ENCODE measurements around the gene XPC. TPM values are rescaled to one million over a fixed set of nuclear protein-coding genes. Genes with fewer than 3 reads are reported as not detected.

Gene XPC
- total and polyA plus RNA-seq, 4 donors, result 12.7 to 26.7 (median 14.2) TPM

DNA sequence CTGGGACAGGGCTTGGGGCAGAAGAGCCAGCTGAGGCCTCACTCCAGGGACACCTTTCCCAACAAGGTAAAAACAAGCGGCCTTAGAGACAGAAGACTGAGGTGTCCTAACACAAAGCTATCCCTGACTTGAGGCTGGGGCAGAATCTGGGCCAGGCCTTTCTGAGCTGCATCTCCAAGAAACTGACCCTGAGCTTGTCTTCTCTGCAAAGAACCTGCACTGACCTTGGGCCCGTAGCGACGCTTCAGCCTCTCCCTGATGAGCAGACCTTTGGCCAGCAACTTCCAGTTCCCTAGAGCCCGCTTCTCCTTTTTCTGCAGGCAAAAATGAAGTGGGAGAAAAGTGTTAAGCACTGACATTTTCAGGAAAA lies 31.4 kb downstream of the XPC start (continued):
- TF ChIP-seq, protein P1, sequence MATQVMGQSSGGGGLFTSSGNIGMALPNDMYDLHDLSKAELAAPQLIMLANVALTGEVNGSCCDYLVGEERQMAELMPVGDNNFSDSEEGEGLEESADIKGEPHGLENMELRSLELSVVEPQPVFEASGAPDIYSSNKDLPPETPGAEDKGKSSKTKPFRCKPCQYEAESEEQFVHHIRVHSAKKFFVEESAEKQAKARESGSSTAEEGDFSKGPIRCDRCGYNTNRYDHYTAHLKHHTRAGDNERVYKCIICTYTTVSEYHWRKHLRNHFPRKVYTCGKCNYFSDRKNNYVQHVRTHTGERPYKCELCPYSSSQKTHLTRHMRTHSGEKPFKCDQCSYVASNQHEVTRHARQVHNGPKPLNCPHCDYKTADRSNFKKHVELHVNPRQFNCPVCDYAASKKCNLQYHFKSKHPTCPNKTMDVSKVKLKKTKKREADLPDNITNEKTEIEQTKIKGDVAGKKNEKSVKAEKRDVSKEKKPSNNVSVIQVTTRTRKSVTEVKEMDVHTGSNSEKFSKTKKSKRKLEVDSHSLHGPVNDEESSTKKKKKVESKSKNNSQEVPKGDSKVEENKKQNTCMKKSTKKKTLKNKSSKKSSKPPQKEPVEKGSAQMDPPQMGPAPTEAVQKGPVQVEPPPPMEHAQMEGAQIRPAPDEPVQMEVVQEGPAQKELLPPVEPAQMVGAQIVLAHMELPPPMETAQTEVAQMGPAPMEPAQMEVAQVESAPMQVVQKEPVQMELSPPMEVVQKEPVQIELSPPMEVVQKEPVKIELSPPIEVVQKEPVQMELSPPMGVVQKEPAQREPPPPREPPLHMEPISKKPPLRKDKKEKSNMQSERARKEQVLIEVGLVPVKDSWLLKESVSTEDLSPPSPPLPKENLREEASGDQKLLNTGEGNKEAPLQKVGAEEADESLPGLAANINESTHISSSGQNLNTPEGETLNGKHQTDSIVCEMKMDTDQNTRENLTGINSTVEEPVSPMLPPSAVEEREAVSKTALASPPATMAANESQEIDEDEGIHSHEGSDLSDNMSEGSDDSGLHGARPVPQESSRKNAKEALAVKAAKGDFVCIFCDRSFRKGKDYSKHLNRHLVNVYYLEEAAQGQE (IDR thresholded peaks at IDR 0.05), result no peak
- no peak for TF ChIP-seq ATF3 (IDR thresholded peaks at IDR 0.05)

GRCh38 chr3:14146381-14147065 lies 31.9 kb downstream of the XPC start:
- TF ChIP-seq SP1 (IDR thresholded peaks at IDR 0.05) (no peak), NR2F2 (IDR thresholded peaks at IDR 0.05) (no peak), RXRA (IDR thresholded peaks at IDR 0.05) (no peak), EGR1 (IDR thresholded peaks at IDR 0.05; ENCODE audit: low read depth in 2 of 2) (no peak), FOXA2 (IDR thresholded peaks at IDR 0.05) (no peak), CTCF (IDR thresholded peaks at IDR 0.05; ENCODE audit: low read depth, low read length, missing input control) (no peak), HNF4A (conservative IDR thresholded peaks at IDR 0.05) (no peak), HNF4G (IDR thresholded peaks at IDR 0.05) (no peak), GABPA (IDR thresholded peaks at IDR 0.05 in 1 of 2, conservative IDR thresholded peaks at IDR 0.05 in 1 of 2) (no peak), TAF1 (conservative IDR thresholded peaks at IDR 0.05) (no peak), FOXA1 (IDR thresholded peaks at IDR 0.05) (no peak), JUND (IDR thresholded peaks at IDR 0.05) (no peak), RAD21 (IDR thresholded peaks at IDR 0.05) (no peak), YY1 (IDR thresholded peaks at IDR 0.05) (no peak), ATF3 (IDR thresholded peaks at IDR 0.05) (no peak)
- TF ChIP-seq, protein P1 (IDR thresholded peaks at IDR 0.05), result no peak
- TF ChIP-seq, protein P2, sequence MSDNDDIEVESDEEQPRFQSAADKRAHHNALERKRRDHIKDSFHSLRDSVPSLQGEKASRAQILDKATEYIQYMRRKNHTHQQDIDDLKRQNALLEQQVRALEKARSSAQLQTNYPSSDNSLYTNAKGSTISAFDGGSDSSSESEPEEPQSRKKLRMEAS (IDR thresholded peaks at IDR 0.05), result no peak
- no peaks in the 10 kb centered on the region for H3K9me3 ChIP-seq (ENCODE audit: control insufficient read depth in 4 of 4, low read length in 3 of 4)
- no peaks in the 10 kb centered on the region for H3K27me3 ChIP-seq (ENCODE audit: control insufficient read depth in 4 of 4, insufficient read depth in 4 of 4, low read length in 3 of 4)
- DNase-seq (ENCODE audit: low spot score), result peak; percentile 29
- H3K4me1 ChIP-seq (ENCODE audit: control insufficient read depth in 4 of 4, insufficient read depth in 4 of 4, low read length in 3 of 4), result peaks cover 6 to 44% (median 37%) of the 10 kb centered on the region in 4 donors
- peaks cover 3 to 29% (median 18%) of the 10 kb centered on the region in 4 donors for H3K36me3 ChIP-seq (ENCODE audit: control insufficient read depth in 4 of 4, insufficient read depth in 3 of 4, low read depth in 1 of 4, low read length in 3 of 4)
- no peak overlapping the region for H3K27ac ChIP-seq (ENCODE audit: low read depth in 1 of 2, low read length in 2 of 2)
- 95% methylated on average over 10 of the region's 10 CpGs for WGBS
- H3K4me3 ChIP-seq (ENCODE audit: low read depth in 1 of 3, low read length in 3 of 3), result no peak overlapping the region
- H3K9ac ChIP-seq (ENCODE audit: low read depth in 1 of 2, low read length in 2 of 2), result no peak overlapping the region
